ENCODE measurements around the gene PARVA. TPM values are rescaled to one million over a fixed set of nuclear protein-coding genes. Genes with fewer than 3 reads are reported as not detected.

PARVA gene
- total RNA-seq, 4 donors from 2014 or later = 28.5 to 37.4 (median 32.2) TPM

- Histone ChIP-seq H3K4me3 (replicated peaks in 1 of 3) (no peak overlapping the region), H3K9me3 (no peaks in the 10 kb centered on the region), H3K27me3 (no peaks in the 10 kb centered on the region), H3K36me3 (no peaks in the 10 kb centered on the region), H3K27ac (no peak overlapping the region), H3K4me1 (no peaks in the 10 kb centered on the region)
- no peak for TF ChIP-seq CTCF (IDR thresholded peaks at IDR 0.05)
- TF ChIP-seq POLR2A (IDR thresholded peaks at IDR 0.05) = no peak
- intact Hi-C loops (cut with DNase I) = no loop called here
- DNase-seq = no peak
- WGBS, 2 donors = 96 to 99% methylated on average over 4 of the region's 4 CpGs
Measured at GRCh38 chr11:12440565-12440964, 63.2 kb downstream of the PARVA start.

DNA sequence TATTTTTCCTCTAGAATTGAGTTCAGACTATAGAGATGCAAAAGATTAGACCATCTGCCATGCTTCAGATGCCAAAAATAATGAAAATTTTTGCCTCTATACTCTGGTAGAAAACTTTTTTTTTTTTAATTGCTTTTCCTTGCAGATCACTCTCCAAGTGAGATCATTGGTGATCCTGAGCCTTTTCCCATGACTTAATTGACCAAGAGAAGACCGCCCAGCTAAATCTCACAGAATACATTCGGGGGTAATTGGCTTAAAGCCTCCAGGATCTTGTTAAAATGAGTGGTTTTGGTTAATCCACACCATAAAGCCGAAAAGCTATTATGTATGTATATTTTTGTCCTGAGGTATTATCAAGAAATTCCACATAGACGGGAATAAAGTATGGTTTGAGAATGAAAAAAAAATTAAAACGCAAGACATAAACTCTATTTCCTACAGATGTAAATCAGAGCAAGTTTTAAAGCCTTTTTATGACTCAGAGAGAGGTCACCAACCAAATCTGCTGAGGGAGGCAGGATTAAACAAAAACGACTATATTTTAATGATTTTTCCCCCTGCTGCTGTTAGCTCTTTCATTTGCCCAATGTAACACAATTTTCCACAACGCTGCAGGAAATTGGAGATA is 64.0 kb downstream of the PARVA start:
- DNase-seq = no peak
- no peaks in the 10 kb centered on the region for H3K27me3 ChIP-seq
- no peaks in the 10 kb centered on the region for H3K4me1 ChIP-seq
- H3K9me3 ChIP-seq = no peaks in the 10 kb centered on the region
- 81 to 89% methylated on average over 7 of the region's 7 CpGs for WGBS, 2 donors
- intact Hi-C loops (cut with DNase I) = no loop called here
- H3K36me3 ChIP-seq = no peaks in the 10 kb centered on the region
- TF ChIP-seq POLR2A (IDR thresholded peaks at IDR 0.05) = no peak
- TF ChIP-seq CTCF (IDR thresholded peaks at IDR 0.05) = no peak
- H3K4me3 ChIP-seq (replicated peaks in 1 of 3) = no peak overlapping the region
- H3K27ac ChIP-seq = no peak overlapping the region

DNA sequence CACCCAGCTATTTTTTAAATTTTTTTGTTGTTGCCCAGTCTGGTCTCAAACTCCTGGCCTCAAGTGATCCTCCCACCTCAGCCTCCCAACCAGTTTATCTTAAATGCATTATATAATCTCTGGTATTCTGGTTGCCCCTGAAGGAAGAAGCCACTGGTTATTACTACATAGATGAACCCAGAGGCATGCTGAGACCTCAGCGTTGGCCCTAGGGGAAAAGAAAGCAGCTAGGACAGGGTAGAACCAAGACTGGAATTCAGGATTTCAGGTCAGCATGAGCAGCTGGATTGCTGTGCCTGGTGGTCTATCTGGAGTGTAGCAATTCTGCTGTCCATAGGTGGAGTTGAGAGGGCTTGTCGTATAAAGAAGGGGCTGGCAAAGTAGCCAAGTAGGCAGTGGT is 67.2 kb downstream of the PARVA start:
- Histone ChIP-seq H3K9me3 (no peaks in the 10 kb centered on the region), H3K36me3 (no peaks in the 10 kb centered on the region), H3K27ac (no peak overlapping the region), H3K27me3 (no peaks in the 10 kb centered on the region), H3K4me1 (no peaks in the 10 kb centered on the region), H3K4me3 (replicated peaks in 1 of 3) (no peak overlapping the region)
- WGBS, 2 donors = 54 to 69% methylated on average over 2 of the region's 2 CpGs
- TF ChIP-seq CTCF (IDR thresholded peaks at IDR 0.05) = no peak
- no peak for TF ChIP-seq POLR2A (IDR thresholded peaks at IDR 0.05)
- intact Hi-C loops (cut with DNase I) = no loop called here
- no peak for DNase-seq

DNA sequence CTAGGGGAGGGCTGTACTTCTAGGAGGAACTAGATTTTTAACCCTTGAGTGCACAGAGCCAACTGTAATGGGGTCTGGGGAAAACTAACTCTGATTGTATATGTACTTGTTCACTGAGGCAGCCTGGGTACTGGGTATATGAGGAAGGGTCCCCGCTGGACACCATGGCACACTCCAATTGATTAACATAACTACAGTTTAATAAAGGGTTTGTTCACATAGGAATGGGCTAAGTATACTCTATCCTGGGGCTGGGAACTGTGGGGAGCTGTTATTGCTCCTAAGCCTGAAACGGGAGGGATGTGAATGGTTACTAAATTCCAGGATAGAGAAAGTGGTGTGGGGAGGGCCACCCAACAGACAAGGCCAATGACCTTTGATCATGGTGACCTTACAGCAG is 67.6 kb downstream of the PARVA start:
- Histone ChIP-seq H3K4me1 (no peaks in the 10 kb centered on the region), H3K27ac (no peak overlapping the region), H3K9me3 (no peaks in the 10 kb centered on the region), H3K36me3 (no peaks in the 10 kb centered on the region), H3K4me3 (replicated peaks in 1 of 3) (no peak overlapping the region), H3K27me3 (no peaks in the 10 kb centered on the region)
- TF ChIP-seq POLR2A (IDR thresholded peaks at IDR 0.05) (no peak), CTCF (IDR thresholded peaks at IDR 0.05) (no peak)
- intact Hi-C loops (cut with DNase I) = no loop called here
- no peak for DNase-seq
- WGBS, 2 donors = 92 to 96% methylated on average over 2 of the region's 2 CpGs

DNA sequence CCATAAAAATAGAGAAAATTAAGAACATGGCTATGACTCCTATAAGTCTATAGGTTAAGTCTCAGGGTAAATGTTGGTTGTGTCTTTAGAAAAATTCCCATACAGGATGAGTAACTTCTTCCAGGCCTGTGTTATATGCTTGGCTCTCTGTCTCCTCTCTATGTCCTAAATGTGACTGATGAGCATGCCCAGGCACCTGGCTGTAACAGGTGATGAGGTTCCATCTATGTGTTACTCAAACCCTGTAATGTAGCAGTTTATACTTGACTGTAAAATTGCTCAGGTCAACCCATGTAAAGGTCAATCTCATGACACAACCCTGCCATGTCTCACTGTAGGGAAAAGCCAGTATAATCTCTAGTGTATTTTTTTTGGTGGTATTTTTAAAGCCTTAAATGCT is 69.5 kb downstream of the PARVA start:
- Histone ChIP-seq H3K27ac (no peak overlapping the region), H3K9me3 (no peaks in the 10 kb centered on the region), H3K36me3 (no peaks in the 10 kb centered on the region), H3K27me3 (no peaks in the 10 kb centered on the region), H3K4me1 (no peaks in the 10 kb centered on the region), H3K4me3 (replicated peaks in 1 of 3) (no peak overlapping the region)
- intact Hi-C loops (cut with DNase I) = no loop called here
- DNase-seq = no peak
- TF ChIP-seq CTCF (IDR thresholded peaks at IDR 0.05) (no peak), POLR2A (IDR thresholded peaks at IDR 0.05) (no peak)

Data from thyroid gland (tissue), 4 donors.